H1 (cell line): ENCODE data around the gene UBE4A. TPM values are rescaled to one million over a fixed set of nuclear protein-coding genes. Genes with fewer than 3 reads are reported as not detected.

Experiments
- CTCF ChIA-PET: fragments of 300-600 bp; sonication (Branson Sonifier 250); formaldehyde crosslinking; loops from one replicate; lab custom pipeline; 2021; ENCODE audit not compliant: partially characterized antibody; lab: Charles Lee
- POLR2A ChIA-PET: fragments of 300-600 bp; sonication (Branson Sonifier 250); formaldehyde crosslinking; loops from one replicate; lab custom pipeline; 2021; ENCODE audit warnings: inconsistent platforms; ENCODE audit not compliant: partially characterized antibody; lab: Charles Lee
- DNase-seq, 2 experiments: peaks; one replicate each; pipeline versions ENCODE4 v3.0.0 to v3.0.0-alpha.2; 2010 to 2022; ENCODE audit warnings: low spot score in 2 of 2, low read depth in 1 of 2, mixed read lengths in 1 of 2
- FAIRE-seq: peaks from 2 replicates; lab custom pipeline; 2011; peaks lifted over from hg19 to GRCh38; lab: Jason Lieb, UNC
- H2AFZ ChIP-seq: 2 replicates; pipeline ENCODE4 v1.8.1; 2012; ENCODE audit warnings: low read length, inconsistent platforms
- H2AK5ac ChIP-seq: 2 replicates; pipeline ENCODE4 v1.6.1; 2013; ENCODE audit warnings: low read depth, low read length
- H2BK120ac ChIP-seq: replicated peaks from 2 replicates; pipeline ENCODE3; 2013; ENCODE audit warnings: low read depth, low read length, inconsistent platforms
- H2BK12ac ChIP-seq: 2 replicates; pipeline ENCODE4 v1.6.1; 2013; ENCODE audit warnings: low read depth, low read length
- H2BK15ac ChIP-seq: 2 replicates; pipeline ENCODE4 v1.6.1; 2013; ENCODE audit warnings: low read length
- H2BK20ac ChIP-seq: 2 replicates; pipeline ENCODE4 v1.6.1; 2013; ENCODE audit warnings: low read length
- H2BK5ac ChIP-seq: 2 replicates; pipeline ENCODE4 v1.6.1; 2013; ENCODE audit warnings: low read depth, low read length
- H3K14ac ChIP-seq: 2 replicates; pipeline ENCODE4 v1.6.1; 2013; ENCODE audit warnings: inconsistent platforms; ENCODE audit not compliant: insufficient read length
- H3K18ac ChIP-seq: 2 replicates; pipeline ENCODE4 v1.6.1; 2013; ENCODE audit warnings: low read length; ENCODE audit errors: extremely low read depth
- H3K23ac ChIP-seq: 2 replicates; pipeline ENCODE4 v1.6.1; 2013; ENCODE audit warnings: inconsistent platforms; ENCODE audit not compliant: insufficient read length
- H3K23me2 ChIP-seq: 2 replicates; pipeline ENCODE4 v1.6.1; 2013; ENCODE audit warnings: low read depth, low read length
- H3K27ac ChIP-seq: 2 replicates; pipeline ENCODE4 v1.6.1; 2011; ENCODE audit warnings: low read depth, low read length, inconsistent platforms
- H3K27me3 ChIP-seq, 4 experiments: replicated peaks in 1 of 4; 1 replicate in 1 of 4; 2 replicates in 3 of 4; pipeline versions ENCODE4 v1.6.1 to v1.8.1; 2011 to 2013; ENCODE audit warnings: low read length in 3 of 4, mild to moderate bottlenecking in 3 of 4, inconsistent platforms in 2 of 4, mixed read lengths in 2 of 4, moderate library complexity in 1 of 4; ENCODE audit not compliant: control insufficient read depth in 3 of 4, insufficient read depth in 3 of 4; ENCODE audit errors: extremely low read depth in 1 of 4
- H3K36me3 ChIP-seq, 4 experiments: 2 replicates each; pipeline versions ENCODE4 v1.6.1 to v1.8.1; 2011 to 2013; ENCODE audit warnings: mild to moderate bottlenecking in 4 of 4, low read length in 3 of 4, moderate library complexity in 2 of 4, control low read depth in 1 of 4, inconsistent platforms in 1 of 4; ENCODE audit not compliant: insufficient read depth in 4 of 4, control insufficient read depth in 2 of 4
- H3K4ac ChIP-seq: replicated peaks from 2 replicates; pipeline ENCODE3; 2013; ENCODE audit warnings: low read length, low read depth, mixed read lengths, inconsistent platforms; ENCODE audit not compliant: insufficient read length
- H3K4me1 ChIP-seq, 4 experiments: replicated peaks in 1 of 4; 1 replicate in 1 of 4; 2 replicates in 3 of 4; pipeline versions ENCODE4 v1.6.1 to v1.8.1; 2011 to 2013; ENCODE audit warnings: low read length in 3 of 4, inconsistent platforms in 2 of 4, mixed read lengths in 1 of 4; ENCODE audit not compliant: insufficient read depth in 4 of 4, control insufficient read depth in 3 of 4
- H3K4me2 ChIP-seq, 2 experiments: 2 replicates each; pipeline versions ENCODE4 v1.6.1 to v1.8.1; 2011 to 2013; ENCODE audit warnings: low read depth in 2 of 2, low read length in 2 of 2, control low read depth in 1 of 2, inconsistent platforms in 1 of 2, mild to moderate bottlenecking in 1 of 2; ENCODE audit not compliant: insufficient read depth in 1 of 2
- H3K4me3 ChIP-seq, 4 experiments: fragments of 200-600, 300-600 bp in 1 of 4; sonication (generic), shearing (Covaris generic), sonication (Bioruptor Twin) in 1 of 4; 2 replicates each; pipeline versions ENCODE4 v1.5.1 to v1.8.1; 2011 to 2016; ENCODE audit warnings: low read length in 4 of 4, low read depth in 3 of 4, control low read depth in 2 of 4, inconsistent platforms in 2 of 4, mild to moderate bottlenecking in 2 of 4, mixed read lengths in 1 of 4, moderate library complexity in 1 of 4; ENCODE audit not compliant: insufficient read depth in 2 of 4; ENCODE audit errors: extremely low read depth in 1 of 4
- H3K56ac ChIP-seq: replicated peaks from 2 replicates; pipeline ENCODE3; 2013; ENCODE audit warnings: low read depth, mild to moderate bottlenecking, mixed read lengths, low read length, inconsistent platforms; ENCODE audit not compliant: insufficient read length
- H3K79me1 ChIP-seq: 2 replicates; pipeline ENCODE4 v1.6.1; 2013; ENCODE audit warnings: low read depth, low read length, control low read depth
- H3K79me2 ChIP-seq, 2 experiments: 2 replicates each; pipeline versions ENCODE4 v1.6.1 to v1.8.1; 2012 to 2013; ENCODE audit warnings: low read length in 2 of 2, mild to moderate bottlenecking in 2 of 2, inconsistent platforms in 1 of 2; ENCODE audit not compliant: insufficient read depth in 2 of 2, control insufficient read depth in 1 of 2
- H3K9ac ChIP-seq, 4 experiments: replicated peaks in 1 of 4; 1 replicate in 1 of 4; 2 replicates in 3 of 4; pipeline versions ENCODE4 v1.6.1 to v1.8.1; 2011 to 2013; ENCODE audit warnings: low read depth in 3 of 4, low read length in 3 of 4, control low read depth in 2 of 4, mild to moderate bottlenecking in 2 of 4, moderate library complexity in 2 of 4, inconsistent platforms in 1 of 4; ENCODE audit errors: extremely low read depth in 1 of 4
- H3K9me3 ChIP-seq, 2 experiments: 2 replicates each; pipeline versions ENCODE4 v1.6.1 to v1.8.1; 2012 to 2013; ENCODE audit warnings: mild to moderate bottlenecking in 2 of 2, moderate library complexity in 2 of 2, control low read depth in 1 of 2, inconsistent platforms in 1 of 2, low read depth in 1 of 2, low read length in 1 of 2, mixed read lengths in 1 of 2; ENCODE audit not compliant: insufficient read depth in 2 of 2
- H4K20me1 ChIP-seq, 2 experiments: replicated peaks in 1 of 2; 2 replicates each; pipeline versions ENCODE3 to v1.8.1; 2011 to 2013; ENCODE audit warnings: inconsistent platforms in 2 of 2, low read length in 2 of 2, mild to moderate bottlenecking in 1 of 2; ENCODE audit not compliant: insufficient read depth in 2 of 2, control insufficient read depth in 1 of 2
- H4K5ac ChIP-seq: 2 replicates; pipeline ENCODE4 v1.6.1; 2013; ENCODE audit warnings: low read length, low read depth, mixed read lengths, inconsistent platforms; ENCODE audit not compliant: insufficient read length
- H4K8ac ChIP-seq: 2 replicates; pipeline ENCODE4 v1.8.0; 2013; ENCODE audit warnings: mild to moderate bottlenecking, moderate library complexity, low read length, inconsistent platforms; ENCODE audit not compliant: insufficient read depth; ENCODE audit errors: extremely low read depth
- H4K91ac ChIP-seq: replicated peaks from 2 replicates; pipeline ENCODE3; 2013; ENCODE audit warnings: low read length, mixed read lengths, inconsistent platforms; ENCODE audit not compliant: insufficient read length
- ASH2L ChIP-seq: fragments of 200-600, 300-600 bp; sonication (generic); IDR thresholded peaks from one replicate; pipeline ENCODE4 v1.7.1; 2017; ENCODE audit warnings: low read length
- HDAC6 ChIP-seq: IDR thresholded peaks from one replicate; pipeline ENCODE4 v1.7.1; 2012; ENCODE audit warnings: low read depth, mild to moderate bottlenecking, inconsistent platforms, low read length, moderate library complexity
- PHF8 ChIP-seq: fragments of 200-600 bp; sonication (generic); conservative IDR thresholded peaks from 2 replicates; pipeline ENCODE4 v1.7.1; 2012; ENCODE audit warnings: low read depth, mild to moderate bottlenecking, inconsistent platforms, low read length, moderate library complexity
- RAD21 ChIP-seq, 2 experiments: IDR thresholded peaks in 1 of 2; conservative IDR thresholded peaks in 1 of 2; 2 replicates each; pipeline ENCODE4 v1.6.1; 2011; ENCODE audit warnings: low read depth in 2 of 2, low read length in 2 of 2, improper control_type of control experiment in 1 of 2, inconsistent platforms in 1 of 2, mild to moderate bottlenecking in 1 of 2, moderate library complexity in 1 of 2
- WGBS, 2 experiments: shearing (Covaris generic) in 1 of 2; methylation state at CpG; one replicate each; pipeline versions ENCODE4 v1.1.6 to v1.1.7; 2013 to 2015; ENCODE audit warnings: low lambda C conversion rate in 2 of 2, mixed read lengths in 2 of 2, inconsistent platforms in 1 of 2, low coverage in 1 of 2, missing lambda C conversion rate in 1 of 2; ENCODE audit not compliant: insufficient replicate concordance in 2 of 2, insufficient coverage in 1 of 2, insufficient read length in 1 of 2; ENCODE audit errors: extremely low coverage in 1 of 2, missing lambda C conversion rate in 1 of 2; 5-methylcytosine and 5-hydroxymethylcytosine counted together
- polyA plus RNA-seq, 7 experiments: library from polyadenylated mRNA; depleted of rRNA in 3 of 7; stranded (reverse) in 5 of 7; unstranded in 2 of 7; fragments of >200 nt in 5 of 7; fragments of 200-250 nt in 2 of 7; gene quantifications; 1 replicate in 5 of 7; 2 replicates in 1 of 7; 4 replicates in 1 of 7; pipeline versions ENCODE4 v1.2.1 to v1.2.3, GENCODE V29; 2011 to 2013; ENCODE audit warnings: missing spikeins in 2 of 7, mixed read lengths in 2 of 7
- total RNA-seq: library from RNA; stranded (reverse); fragmentation: NEBNext Ultra II Directional; extraction: Animal tissue kit (Norgen Biotek cat#: 25700); gene quantifications from 2 replicates; pipeline ENCODE4 v1.2.1, GENCODE V29; 2021
- TF ChIP-seq, protein P1 (sequence below): IDR thresholded peaks from 2 replicates; pipeline ENCODE4 v1.6.1; 2012; ENCODE audit warnings: low read length, inconsistent platforms

The UBE4A gene
- total and polyA plus RNA-seq, 2 of the 8 experiments (the other 6 are each of a cell fraction or from before 2014, with no cell fraction given), result 11.3 to 34.5 TPM

DNA sequence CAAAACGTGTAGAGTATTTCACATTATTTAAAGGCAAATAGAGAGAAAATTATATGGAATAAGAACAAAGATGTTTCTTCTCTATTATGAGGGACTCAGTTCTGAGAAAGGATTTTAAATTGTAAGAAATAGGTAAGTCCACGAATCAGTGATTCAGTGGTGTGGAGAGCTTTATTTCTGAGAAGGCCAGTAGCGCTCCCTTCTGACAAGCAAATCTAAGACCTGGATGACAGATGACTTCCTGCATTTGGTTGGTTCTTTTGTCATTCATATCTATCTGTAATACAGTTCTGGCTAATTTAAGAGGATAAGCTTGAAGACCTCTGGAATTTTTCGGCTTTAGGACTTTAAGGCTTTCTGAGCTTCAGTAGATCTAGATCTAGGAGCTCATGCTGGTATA lies 47.9 kb upstream of the UBE4A start:
- Histone ChIP-seq H4K91ac (no peak overlapping the region), H4K8ac (no peak overlapping the region), H3K23ac (no peak overlapping the region), H2AFZ (no peak overlapping the region), H3K9me3 (no peaks in the 10 kb centered on the region), H2BK15ac (no peak overlapping the region), H4K5ac (no peak overlapping the region), H3K4me2 (no peak overlapping the region), H3K27ac (no peak overlapping the region), H2BK5ac (no peak overlapping the region), H4K20me1 (no peaks in the 10 kb centered on the region)
- POLR2A ChIA-PET, result interaction anchor here (0.6 kb wide), 1 partner anchor 65 kb away, joined by 3 read pairs; no protein-coding TSS in a partner anchor
- FAIRE-seq, result no peak
- TF ChIP-seq PHF8, result no peak
- TF ChIP-seq, protein P1, sequence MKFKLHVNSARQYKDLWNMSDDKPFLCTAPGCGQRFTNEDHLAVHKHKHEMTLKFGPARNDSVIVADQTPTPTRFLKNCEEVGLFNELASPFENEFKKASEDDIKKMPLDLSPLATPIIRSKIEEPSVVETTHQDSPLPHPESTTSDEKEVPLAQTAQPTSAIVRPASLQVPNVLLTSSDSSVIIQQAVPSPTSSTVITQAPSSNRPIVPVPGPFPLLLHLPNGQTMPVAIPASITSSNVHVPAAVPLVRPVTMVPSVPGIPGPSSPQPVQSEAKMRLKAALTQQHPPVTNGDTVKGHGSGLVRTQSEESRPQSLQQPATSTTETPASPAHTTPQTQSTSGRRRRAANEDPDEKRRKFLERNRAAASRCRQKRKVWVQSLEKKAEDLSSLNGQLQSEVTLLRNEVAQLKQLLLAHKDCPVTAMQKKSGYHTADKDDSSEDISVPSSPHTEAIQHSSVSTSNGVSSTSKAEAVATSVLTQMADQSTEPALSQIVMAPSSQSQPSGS, result no peak
- no peak for TF ChIP-seq ASH2L
- TF ChIP-seq RAD21 (IDR thresholded peaks at IDR 0.05 in 1 of 2, conservative IDR thresholded peaks at IDR 0.05 in 1 of 2; ENCODE audit: low read depth in 2 of 2, low read length in 2 of 2), result peak; percentile 3 to 32; a peak in 1 of 4 replicates
- TF ChIP-seq HDAC6, result no peak
- TF ChIP-seq, all 59 proteins: peak for 1
- no peak overlapping the region for H3K4me3 ChIP-seq
- H3K79me1 ChIP-seq, result no peaks in the 10 kb centered on the region
- no peak overlapping the region for H3K18ac ChIP-seq
- H3K23me2 ChIP-seq, result peaks cover 8% of the 10 kb centered on the region; the same call in 1 of the 2 replicates
- no peaks in the 10 kb centered on the region for H3K36me3 ChIP-seq
- H3K14ac ChIP-seq, result no peak overlapping the region
- no peak overlapping the region for H3K56ac ChIP-seq
- H3K4me1 ChIP-seq, result peaks cover 4 to 11% (median 7%) of the 10 kb centered on the region in 4 experiments
- H3K79me2 ChIP-seq, result no peaks in the 10 kb centered on the region
- no peak overlapping the region for H2AK5ac ChIP-seq
- H3K4ac ChIP-seq, result no peak overlapping the region
- 70% methylated on average over 4 of the region's 4 CpGs; no CpG with 5 or more reads in 1 of the 2 experiments for WGBS, 2 experiments
- no peak overlapping the region for H2BK20ac ChIP-seq
- H3K27me3 ChIP-seq, result no peaks in the 10 kb centered on the region
- H3K9ac ChIP-seq, result no peak overlapping the region
- no peak overlapping the region for H2BK12ac ChIP-seq
- no peak for DNase-seq
- no peak overlapping the region for H2BK120ac ChIP-seq
- CTCF ChIA-PET, result interaction anchor here (0.9 to 2.1 kb wide), 9 partner anchors 10 to 161 kb away, joined by 3 to 11 read pairs (median 3); no protein-coding TSS in a partner anchor
